DMS53 treated with DMSO at 0.1 percent for 48 hours (cell line): ENCODE data around the gene PEX13.
"Not testable (repeated sequence)": the region's sequence is repeated elsewhere in the genome, so short reads cannot be mapped to it uniquely, and the experiment has no call there.

Source experiments
- DNase-seq: peaks from one replicate; lab custom pipeline; 2025; ENCODE audit not compliant: unreplicated experiment; lab: John Stamatoyannopoulos, UW

Gene PEX13, protein sequence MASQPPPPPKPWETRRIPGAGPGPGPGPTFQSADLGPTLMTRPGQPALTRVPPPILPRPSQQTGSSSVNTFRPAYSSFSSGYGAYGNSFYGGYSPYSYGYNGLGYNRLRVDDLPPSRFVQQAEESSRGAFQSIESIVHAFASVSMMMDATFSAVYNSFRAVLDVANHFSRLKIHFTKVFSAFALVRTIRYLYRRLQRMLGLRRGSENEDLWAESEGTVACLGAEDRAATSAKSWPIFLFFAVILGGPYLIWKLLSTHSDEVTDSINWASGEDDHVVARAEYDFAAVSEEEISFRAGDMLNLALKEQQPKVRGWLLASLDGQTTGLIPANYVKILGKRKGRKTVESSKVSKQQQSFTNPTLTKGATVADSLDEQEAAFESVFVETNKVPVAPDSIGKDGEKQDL

DNA sequence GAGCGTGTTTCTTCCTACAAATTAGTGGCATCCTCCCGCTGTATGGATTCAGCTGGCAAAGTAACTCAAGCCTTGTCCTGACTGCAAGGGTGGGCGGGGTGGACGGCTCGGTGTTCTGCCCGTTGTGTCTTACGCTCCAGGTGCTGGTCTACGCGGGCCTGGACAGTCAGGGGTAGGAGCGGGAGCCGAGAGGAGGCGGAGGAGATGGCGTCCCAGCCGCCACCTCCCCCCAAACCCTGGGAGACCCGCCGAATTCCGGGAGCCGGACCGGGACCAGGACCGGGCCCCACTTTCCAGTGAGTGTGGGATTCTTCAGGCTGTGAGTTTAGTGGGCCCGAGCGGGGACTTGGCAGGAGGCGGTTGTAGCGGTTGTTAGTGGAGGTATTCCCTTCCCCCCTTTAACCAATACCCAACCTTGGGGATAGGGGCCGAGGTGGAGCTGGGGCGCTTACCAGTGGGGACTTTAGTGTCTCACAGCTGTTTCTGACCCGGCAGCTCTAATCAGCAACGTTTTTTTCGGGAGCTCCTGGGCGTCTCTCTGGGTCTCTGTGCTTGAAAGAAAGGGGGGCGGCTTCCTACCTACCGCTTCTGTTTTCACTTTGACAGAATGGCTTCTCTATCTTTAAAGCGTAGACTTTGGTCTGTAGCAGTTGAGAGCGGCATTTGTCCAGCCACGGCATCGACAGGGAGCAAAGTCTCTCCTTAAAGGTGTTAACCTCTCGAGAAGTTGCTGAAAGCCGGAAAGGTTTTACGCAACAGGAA is at the start of gene PEX13, which contains the start of gene PUS10:
TSS of gene PEX13 (plus strand) at position 165 of the 762 bp plus-strand sequence. CDS start at position 205, 40 bp downstream.
TSS of gene PUS10 (minus strand) at position 700 of the 762 bp plus-strand sequence. CDS start 6,365 bp downstream, outside the sequence.
- no peak for DNase-seq

DNA sequence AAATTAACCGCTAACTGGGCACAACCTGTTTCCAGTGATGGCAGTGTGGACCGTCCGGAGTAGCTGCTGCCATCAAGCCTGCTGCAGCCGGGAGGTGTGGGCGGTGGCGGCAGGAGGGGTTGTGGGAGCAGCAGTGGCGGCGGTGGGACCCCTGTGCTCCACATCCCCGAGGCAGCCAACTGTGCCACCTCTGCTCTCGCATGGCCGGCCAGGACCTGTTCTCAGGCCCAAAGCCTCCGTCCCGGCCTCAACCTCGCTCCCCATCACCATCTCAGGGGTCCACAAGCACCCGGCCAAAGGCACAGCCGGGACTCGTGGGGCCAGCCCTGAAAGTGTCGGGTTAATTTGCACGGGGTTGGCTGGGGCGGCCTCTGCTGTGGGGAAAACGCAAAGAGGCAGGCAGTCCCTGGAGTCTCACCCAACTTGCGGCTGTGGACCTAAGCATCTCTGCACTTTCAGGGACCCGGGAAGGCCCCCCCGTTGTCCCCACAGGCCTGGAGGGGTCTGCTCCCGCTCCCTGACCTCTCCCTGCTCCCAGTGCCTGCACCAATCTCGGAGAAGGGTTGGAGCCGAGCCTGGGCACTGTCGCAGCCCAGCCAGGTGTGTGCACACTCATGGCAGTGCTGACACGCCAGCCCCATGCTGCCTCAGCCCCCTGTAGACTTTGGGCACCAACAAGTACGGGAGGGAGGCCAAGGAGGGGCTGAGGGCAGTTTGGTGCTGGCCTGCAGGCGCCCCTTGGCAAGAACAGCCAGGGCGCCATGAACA is 44.4 kb upstream of the PEX13 start:
- DNase-seq: no peak

DNA sequence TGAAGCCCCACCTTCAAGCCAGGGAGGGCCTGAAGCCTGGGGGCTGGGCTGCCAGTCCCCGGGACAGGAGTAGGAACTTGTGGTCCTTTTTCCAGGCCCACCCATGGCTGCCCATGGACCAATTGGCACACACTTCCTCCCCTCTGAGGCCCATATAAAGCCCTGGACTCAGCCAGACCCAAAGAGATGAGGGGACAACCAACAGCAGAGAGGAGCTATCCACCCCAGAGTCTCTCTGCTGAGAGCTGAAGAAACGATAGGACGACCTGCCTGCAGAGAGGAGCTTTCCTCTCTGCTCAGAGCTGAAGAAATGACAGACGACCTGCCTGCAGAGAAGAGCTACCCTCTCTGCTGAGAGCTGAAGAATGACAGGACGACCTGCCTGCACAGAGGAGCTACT is 43.8 kb upstream of the PEX13 start:
- no peak for DNase-seq

DNA sequence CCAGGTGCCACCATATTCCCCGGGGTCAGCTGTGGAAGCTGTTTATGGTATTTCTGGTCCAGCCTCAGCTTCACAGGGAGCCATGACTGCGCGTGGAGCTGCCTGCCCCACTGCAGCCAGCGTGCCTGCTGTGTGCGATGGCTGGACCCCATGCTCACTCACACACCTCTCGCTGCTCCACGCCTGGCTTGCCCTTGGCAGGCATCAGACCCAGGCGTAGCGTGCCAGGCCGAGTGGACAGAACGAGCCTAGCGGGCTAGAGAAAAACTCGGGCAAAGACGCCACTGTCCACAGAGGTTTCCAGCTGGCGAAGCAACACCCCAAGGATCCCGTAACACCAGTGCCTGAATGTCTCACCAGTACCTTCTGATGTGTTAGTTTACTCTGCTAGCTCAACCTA is 42.9 kb upstream of the PEX13 start:
- no peak for DNase-seq

DNA sequence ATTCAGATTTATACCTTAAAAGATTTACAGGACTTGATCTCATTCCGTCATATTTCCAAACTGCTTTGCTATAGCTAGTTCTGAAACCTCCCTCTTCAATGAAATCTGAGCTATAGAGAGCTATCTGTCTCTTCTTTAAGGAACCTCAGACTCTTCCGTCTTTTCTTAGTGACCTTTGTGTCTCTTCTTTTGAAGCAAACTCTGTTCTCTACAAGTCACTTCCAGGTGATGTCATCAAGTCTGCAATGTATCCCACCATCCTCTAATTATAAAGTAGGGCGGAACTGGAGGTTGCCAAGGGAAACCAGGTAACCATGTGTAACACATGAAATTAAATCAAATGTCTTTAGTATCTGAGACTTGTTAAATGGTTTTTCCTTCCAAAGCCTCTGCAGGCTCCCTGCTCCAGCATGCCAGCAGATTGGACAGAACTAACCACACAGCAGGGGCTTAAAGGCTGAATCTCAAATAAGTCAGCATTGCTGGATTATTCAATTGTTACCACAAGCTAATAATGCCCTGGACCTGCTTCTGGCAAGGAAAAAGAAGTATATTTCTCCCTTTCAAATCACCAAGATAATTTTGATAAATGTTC is 41.2 kb upstream of the PEX13 start:
- no peak for DNase-seq

DNA sequence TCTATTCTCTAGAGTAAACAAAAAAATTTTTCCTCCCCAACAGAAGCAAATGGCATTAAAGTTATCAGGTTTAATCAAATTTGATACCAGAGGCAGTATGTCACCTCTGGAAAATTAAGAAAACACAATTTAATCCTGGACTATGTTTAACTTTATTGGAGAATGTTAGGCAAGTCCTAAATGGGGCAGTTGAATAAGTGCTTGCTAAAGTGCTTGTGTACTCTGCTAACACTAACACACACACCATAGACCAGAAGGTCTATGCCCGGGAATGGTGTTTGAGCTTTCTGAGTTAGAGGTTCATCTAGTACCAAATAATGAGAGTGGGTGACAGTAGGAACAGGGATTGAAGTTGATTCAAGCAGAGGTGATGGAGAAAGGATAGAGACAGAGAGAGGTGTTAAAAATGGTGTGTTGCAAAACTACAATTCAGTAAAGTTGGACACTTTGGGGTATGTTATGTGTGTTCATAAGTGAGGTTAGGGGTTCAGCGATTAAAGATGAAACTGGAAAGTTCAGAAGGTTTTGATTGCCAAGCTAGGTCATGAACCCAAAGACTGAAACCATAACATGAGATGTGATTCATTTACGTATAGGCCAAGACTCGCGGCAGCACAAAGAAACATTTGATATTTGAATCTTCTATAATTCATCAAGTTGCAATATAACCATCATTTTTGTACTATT is 40.5 kb upstream of the PEX13 start:
- no peak for DNase-seq

DNA sequence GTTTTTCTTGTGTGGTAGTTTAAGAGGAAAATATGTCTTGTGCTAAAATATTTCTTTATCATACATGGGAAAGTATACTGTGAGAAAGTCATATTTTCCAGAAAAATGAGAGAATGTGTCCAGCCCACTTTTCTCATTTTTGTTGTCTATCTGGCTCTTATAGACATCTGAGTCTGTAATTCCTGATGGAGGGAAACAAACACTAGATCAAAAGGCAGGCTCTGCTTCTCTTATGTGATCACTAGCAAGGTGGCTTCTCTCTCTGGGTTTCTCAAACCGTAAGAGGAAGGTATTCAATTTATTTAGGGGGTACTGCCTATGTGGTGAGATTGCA is 40.0 kb upstream of the PEX13 start:
- DNase-seq: no peak

DNA sequence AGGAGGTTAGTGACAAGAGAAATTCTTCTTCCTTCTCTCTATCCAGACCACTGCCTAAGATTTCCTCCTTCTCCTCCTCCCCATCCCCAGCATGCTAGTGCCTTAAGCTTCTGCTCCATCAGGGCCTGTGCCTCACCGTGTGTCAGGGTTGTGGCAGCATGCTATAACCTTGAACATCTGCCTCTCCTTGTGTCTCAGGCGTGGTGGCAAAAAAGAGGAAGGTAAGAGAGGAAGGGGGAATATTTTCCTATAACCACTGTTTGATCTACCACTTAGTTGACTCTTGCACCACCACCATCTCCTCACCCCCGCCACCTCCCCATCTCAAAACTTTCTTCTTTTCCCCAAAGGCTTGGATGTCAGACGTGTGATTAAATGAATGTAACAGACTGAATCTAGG is 38.3 kb upstream of the PEX13 start:
- DNase-seq: no peak

DNA sequence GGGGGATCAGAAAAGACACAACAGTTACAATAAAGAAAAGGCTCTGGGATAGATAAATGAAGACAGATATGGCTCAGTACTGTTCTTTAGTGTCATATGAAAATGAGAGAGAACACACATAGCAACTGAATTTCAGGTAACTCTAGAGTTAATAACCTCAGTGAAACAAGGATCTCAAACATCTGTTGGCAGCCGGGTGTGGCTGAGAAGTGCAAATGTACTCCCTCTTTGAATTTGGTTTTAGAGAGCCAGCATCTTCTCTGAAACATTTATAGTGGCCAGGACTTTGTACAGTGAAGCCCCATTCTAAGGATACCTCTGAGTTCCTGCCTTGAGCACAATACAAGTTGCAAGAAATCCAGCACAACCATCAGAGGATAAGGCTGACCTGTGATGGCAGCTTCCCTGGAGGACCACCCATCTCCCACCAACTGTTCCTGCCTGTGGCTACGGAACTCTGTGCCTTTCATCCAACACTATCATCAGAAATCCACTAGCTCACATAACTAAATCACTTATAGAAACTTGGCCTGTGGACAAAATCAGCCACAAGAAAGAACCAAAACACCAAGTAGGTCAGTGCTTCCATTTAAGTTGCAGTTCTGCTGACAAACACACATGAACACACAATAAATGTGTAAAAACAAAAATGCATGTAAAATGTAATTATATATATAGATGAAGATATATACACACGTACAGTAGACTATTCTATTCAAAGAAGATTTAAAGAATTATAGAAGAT is 37.3 kb upstream of the PEX13 start:
- DNase-seq: no peak

DNA sequence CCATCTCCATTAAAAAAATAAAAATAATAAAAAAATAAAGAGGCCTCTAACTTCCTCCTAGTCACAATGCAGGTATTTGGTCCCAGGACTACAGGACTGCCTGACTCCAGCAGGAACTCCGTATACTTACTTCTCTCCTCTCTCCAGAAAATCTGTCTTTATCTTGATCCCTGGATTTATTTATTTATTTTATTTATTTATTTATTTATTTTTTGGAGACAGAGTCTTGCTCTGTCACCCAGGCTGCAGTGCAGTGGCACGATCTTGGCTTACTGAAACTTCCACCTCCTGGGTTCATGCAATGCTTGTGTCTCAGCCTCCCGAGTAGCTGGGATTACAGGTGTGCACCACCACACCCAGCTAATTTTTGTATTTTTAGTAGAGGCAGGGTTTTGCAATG is 35.5 kb upstream of the PEX13 start:
- not testable (repeated sequence) for DNase-seq

DNA sequence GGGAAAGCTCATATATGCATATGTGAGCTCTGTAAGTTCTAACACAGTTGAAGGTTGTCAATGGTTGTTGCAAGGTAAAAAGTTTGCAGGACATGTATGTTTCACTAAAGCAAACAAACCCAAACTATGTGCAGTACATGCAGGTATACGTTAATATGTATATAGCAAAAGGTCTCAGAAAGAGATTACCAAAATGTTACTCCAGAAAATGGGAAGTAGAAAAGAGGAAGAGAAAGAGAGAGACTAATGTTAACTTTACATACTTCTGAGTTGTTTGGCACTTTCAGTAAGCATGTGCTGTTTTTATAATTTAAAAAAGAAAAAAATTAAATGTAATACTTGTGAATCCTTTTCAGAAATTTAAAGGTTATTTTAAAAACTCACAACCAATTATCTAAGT is 32.8 kb upstream of the PEX13 start:
- DNase-seq: no peak

DNA sequence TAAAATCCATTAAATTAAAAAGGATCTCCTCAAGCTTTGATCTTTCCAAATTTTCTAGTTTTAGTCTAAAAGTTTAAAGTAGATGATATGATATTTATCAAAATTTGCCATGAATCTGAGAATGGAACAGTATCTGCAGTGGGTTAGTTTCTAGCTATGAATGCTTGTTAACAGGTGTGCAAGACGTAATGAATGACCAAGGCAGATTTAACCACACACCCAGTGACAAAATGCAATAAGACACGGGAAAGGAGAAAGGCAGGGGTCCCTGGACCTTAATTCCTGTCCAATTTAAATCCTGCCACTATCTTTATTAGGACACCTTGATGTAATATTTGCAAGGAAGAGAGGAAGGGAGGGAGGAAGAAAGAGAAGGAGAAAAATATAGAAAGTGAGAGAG is 30.5 kb upstream of the PEX13 start:
- DNase-seq: no peak

DNA sequence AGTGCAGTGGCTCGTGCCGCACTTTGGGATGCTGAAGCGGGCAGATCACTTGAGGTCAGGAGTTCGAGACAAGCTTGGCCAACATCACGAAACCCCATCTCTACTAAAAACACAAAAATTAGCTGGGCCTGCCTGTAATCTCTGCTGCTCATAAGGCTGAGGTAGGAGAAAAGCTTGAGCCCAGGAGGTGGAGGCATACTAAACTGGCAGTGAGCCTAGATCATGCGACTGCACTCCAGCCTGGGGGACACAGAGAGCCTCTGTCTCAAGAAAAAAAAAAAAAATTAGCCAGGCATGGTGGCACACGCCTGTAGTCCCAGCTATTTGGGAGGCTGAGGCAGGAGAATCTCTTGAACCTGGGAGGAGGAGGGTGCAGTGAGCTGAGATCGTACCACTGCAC is 29.9 kb upstream of the PEX13 start:
- not testable (repeated sequence) for DNase-seq

DNA sequence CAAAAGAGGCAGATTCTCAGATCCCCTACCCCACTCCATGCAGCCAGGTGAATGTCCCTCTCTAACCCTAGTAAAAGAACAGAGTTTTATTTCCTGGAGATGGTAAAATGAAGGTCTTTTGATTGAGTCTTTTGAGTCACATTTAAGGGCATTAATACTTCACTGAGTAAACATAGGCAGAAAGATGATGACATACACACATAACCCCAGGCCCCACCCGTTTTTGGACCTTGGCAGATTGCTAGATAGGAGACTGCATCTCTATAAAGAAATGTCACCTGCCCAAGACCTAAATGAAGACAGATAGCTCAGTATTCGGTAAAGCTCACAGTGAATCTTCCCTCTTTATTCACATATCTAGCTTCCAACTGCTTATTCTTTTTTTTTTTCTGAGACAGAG is 28.3 kb upstream of the PEX13 start:
- DNase-seq: no peak

DNA sequence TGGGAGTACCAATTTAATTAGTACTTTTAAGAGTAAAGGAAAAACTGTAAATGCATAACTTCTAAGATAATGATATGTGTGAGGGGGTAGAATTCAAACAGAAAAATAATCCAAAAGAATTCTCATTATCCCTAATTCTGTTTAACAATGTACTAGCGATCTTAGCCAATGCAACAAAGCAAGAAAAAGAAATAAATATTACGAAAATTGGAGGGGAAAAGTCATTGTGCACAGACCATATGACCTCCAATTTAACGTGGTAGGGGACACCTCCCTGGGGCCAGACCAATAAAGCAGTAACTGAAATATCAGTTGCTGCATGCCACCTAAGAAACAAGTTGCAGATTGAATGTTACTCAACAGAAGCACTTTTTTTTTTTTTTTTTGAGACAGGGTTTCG is 25.9 kb upstream of the PEX13 start:
- no peak for DNase-seq

DNA sequence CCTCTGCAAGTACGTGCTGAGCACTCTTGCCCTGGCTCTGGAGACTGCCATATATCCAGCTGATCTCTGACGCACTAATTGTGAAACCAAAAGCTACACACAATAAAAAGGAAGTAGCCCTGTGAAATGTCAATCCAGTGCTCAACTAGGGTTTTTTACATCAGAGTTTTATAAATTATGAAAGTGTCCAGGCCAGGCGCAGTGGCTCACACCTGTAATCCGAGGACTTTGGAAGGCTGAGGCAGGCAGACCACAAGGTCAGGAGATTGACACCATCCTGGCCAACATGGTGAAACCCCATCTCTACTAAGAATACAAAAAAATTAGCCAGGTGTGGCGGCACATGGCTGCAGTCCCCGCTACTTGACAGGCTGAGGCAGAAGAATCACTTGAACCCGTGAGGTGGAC is 24.5 kb upstream of the PEX13 start:
- no peak for DNase-seq

DNA sequence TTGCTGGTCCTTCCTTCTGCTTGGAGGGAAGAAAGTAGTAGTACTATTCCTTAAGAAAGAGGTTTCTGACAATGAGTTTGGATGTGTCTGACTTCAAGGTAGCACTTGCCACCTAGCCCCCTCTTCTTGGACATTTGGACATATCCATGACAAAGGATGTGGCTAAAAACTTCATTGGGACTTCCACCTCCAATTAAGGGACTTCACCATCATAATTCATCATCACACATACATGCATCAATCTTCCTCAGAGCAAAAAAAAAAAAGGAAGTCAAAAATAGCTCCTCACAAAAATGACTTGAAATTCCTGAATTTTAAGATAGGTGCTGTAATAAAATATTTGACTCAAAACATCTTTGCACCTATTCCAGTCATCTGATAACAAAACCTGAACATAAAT is 23.4 kb upstream of the PEX13 start:
- DNase-seq: no peak

DNA sequence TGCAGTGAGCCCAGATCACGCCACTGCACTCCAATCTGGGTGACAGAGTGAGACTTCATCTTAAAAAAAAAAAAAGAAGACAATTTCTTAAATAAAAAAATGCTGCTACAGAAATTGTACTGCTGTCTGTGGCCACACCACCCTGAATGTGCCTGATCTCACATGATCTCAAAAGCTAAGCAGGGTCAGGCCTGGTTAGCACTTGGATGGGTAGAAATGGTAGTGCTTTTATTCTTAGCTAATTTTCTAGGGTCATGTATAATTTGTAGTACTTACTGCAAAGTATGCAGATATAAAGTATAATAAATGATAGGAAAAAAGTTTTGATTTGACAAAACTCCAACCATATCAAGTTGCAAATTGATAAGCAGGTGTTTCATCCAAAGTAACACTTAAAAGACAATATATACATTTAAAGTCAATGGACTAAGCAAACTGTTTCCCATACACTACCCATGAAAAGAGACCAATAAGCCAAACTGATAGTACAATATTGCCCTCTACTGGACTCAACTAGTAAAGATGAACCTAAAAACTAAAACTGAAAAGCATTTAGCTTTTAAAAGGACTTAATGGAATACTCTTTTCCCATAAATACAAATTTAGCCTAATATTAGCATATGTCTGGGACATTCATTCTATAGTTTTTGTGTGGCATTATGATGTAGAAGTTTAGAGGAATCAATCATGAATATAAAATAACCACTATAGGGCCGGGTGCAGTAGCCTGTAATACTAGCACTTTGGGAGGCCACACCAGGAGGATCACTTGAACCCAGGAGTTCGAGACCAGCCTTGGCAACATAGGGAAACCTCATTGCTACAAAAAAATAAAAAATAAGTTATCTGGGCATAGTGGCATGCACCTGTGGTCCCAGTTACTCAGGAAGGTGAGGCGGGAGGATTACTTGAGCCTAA is 18.6 kb upstream of the PEX13 start:
- DNase-seq: peak; percentile 56

DNA sequence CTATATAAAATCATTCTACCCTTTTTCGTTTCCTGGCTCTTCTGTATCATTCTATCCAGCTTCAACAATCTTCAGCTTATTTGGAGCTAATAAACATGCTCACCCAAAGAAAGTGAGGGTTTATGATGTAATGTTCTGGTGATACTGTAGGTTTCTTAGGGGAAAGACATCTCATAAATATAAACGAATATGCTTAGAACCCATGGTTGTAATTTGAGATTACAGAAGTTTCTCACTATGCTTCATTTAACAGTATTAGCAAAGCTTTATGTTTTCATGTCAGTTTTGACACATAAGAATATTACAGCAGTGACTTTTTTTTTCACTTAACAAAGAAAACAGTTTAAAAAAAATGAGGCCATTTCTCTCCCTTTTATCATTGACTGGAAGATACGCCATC is 11.8 kb upstream of the PEX13 start:
- no peak for DNase-seq
